GM18858 (cell line): Measurements from ENCODE around the gene KLC4.

ENCODE experiments used
- ATAC-seq: cut with Tn5 transposase; IDR thresholded peaks from one replicate; pipeline ENCODE4 v1.9.1; 2021; ENCODE audit not compliant: unreplicated experiment

The KLC4 gene

DNA sequence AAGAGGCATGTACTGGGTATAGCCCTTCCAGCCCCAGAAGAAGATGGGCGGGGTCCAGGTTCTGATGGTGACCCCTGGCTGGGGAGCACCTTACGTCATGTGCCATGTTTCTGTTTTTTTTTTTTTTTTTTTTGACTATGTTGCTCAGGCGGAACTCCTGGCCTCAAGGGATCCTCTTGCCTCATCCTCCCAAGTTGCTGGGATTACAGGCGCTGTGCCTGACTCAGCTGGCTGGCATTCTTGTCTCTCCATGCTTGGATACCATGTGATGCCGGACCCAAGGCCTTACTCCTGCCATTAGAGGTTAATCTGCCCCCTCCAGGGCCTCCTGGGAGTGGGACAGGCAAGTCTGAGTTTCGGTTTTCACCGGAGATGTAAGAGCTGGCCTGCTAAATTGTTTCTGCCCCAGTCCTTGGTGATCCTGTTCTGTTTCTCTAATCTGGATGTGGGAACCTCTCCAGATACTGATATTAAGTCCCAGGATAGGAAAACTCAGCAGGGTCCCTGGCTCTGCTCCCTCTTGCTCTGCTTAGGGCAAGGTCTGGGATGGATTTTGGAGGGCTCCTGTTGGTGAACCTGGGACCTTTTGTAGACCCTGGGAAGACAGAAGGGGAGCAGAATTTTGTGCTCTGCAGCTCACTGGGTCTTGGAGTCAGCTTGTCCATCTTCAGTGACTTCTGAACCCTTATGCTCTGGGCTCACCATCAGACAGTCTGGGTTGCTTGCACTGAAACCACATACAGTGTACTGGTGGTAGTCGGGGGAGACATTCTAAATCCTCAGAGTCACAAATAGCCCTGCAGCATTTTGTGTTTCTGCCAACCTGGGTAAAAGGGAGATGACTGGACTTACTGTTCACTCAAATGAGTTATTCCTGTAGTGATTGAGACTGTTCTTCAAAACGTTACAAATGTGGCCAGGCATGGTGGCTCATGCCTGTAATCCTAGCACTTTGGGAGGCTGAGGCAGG is 61.8 kb downstream of the KLC4 start:
- ATAC-seq = no peak

DNA sequence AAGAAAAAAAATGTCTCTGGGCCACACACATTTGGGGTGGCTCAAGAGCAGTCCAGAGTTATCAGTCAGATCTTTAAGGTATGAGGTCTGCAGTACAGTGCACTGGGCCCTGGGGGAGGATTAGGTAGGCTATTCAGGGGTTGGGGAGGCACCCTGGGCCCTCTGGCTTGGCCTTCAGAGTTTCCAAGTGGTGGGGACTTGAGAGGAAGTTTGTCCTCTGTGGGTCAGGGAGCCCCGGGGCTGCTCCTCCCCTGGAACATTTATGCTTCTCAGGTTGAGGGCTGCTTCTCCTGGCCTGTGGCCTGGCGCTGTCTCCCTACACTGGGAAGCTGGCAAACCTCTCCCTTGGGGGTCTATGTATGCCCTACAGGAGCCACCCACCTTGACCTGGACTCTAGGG is 62.7 kb downstream of the KLC4 start:
- no peak for ATAC-seq

DNA sequence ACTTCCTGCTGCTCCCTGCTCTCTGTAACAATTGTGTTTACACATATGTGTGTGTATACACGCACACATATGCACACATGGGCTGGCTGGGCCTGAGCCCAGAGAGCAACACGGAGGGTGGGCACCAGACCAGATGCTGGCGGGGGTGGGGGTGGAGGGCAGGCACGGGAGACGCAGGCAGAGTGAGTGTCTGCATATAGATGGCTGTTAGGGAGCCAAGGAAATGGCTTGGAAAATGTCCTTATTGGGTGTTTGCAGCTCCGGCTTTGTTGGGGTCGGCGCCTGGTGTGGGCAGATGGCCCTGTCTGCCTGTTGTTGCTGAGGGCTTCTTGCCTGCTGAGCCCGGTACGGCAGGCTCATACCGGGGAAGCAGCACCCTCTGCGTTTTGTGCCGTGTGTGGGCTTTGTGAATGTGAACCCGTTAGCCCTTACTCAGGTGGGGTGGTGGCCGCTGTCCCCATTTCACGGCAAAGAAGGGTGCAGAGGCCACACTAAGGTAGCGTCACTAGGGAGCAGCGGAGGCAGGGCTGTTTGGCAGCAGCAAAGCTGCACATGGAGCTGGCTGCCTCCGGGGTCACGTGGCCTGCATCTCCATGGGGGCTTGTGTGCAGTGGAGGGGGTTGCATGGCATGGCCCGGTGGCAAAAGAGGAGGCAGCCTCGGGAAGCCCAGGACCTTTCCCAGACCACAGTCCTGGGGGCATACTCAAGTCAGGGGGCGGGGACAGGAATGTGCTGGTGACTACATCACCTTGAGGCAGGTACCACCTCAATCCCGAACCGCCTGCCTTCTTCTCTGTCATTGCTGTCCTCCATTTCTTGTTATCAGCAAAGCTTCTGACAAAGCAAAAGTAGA is 64.3 kb downstream of the KLC4 start:
- ATAC-seq = no peak

DNA sequence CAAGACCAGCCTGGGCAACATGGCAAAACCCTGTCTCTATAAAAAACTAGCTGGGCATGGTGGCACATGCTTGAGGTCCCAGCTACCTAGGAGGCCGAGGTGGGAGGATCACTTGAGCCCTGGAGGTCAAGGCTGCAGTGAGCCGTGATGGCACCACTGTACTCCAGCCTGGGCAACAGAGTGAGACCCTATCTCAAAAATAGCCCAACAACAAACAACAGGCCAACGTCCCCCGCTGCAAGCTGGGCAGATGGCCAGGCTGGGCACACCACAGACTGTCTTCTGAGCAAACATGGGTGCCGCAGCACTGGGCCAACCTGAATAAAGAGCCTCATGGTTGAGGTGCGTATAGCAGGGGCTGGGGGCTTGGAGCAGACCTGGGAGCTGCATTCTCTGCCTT is 65.0 kb downstream of the KLC4 start:
- no peak for ATAC-seq
